Stomach (tissue), 9 donors: ENCODE data around the gene SPSB3. TPM values are rescaled to one million over a fixed set of nuclear protein-coding genes. Genes with fewer than 3 reads are reported as not detected.
A peak's percentile ranks its signal among the peaks of the same experiment; 100 is the strongest.

Experiments used
- DNase-seq, 2 donors: peaks; one replicate each; pipeline versions ENCODE4 v3.0.0 to v3.0.0-alpha.2; 2013 to 2019
- H3K27ac ChIP-seq, 5 donors: fragments of 200-600 bp in 4 of 5; sonication (generic) in 4 of 5; one replicate each; pipeline ENCODE4 v1.5.1; 2013 to 2019; ENCODE audit warnings: mild to moderate bottlenecking in 1 of 5, moderate library complexity in 1 of 5
- H3K27me3 ChIP-seq, 3 donors: fragments of 200-600 bp; sonication (generic); one replicate each; pipeline ENCODE4 v1.5.1; 2017 to 2019; ENCODE audit warnings: mixed run types in 1 of 3
- H3K36me3 ChIP-seq, 4 donors: fragments of 200-600 bp; sonication (generic); 1 replicate in 3 of 4; 2 replicates in 1 of 4; pipeline ENCODE4 v1.5.1; 2016 to 2019
- H3K4me1 ChIP-seq, 4 donors: fragments of 200-600 bp; sonication (generic); one replicate each; pipeline ENCODE4 v1.5.1; 2016 to 2019
- H3K4me3 ChIP-seq, 4 donors: fragments of 200-600 bp; sonication (generic) in 3 of 4; one replicate each; pipeline ENCODE4 v1.5.1; 2016 to 2019; ENCODE audit warnings: mild to moderate bottlenecking in 1 of 4
- H3K9me3 ChIP-seq, 4 donors: fragments of 200-600 bp; sonication (generic); one replicate each; pipeline ENCODE4 v1.5.1; 2016 to 2019
- EP300 ChIP-seq: sonication (generic); formaldehyde crosslinking; IDR thresholded peaks from one replicate; pipeline ENCODE4 v1.6.1; 2017; ENCODE audit warnings: antibody characterized with exemption
- POLR2A ChIP-seq, 4 donors: fragments of 450-650 bp; IDR thresholded peaks; one replicate each; pipeline ENCODE4 v1.6.1; 2016; ENCODE audit warnings: antibody characterized with exemption in 4 of 4, control low read depth in 2 of 4, mild to moderate bottlenecking in 1 of 4, moderate library complexity in 1 of 4
- POLR2AphosphoS5 ChIP-seq, 3 donors: sonication (generic); formaldehyde crosslinking; IDR thresholded peaks; one replicate each; pipeline ENCODE4 v1.6.1; 2016; ENCODE audit warnings: antibody characterized with exemption in 3 of 3
- WGBS, 5 donors: extraction: QIAGEN DNeasy Blood & Tissue Kit in 3 of 5; methylation state at CpG; one replicate each; pipeline versions ENCODE4 v1.1.5 to v1.1.7; 2013 to 2018; 5-methylcytosine and 5-hydroxymethylcytosine counted together
- intact Hi-C: fragments of 100-400 bp; cut with DNase I; formaldehyde crosslinking; loops from one replicate; pipeline ENCODE4 v1.15.1; 2023; ENCODE audit warnings: low total_unique reads
- polyA plus RNA-seq, 3 donors: library from polyadenylated mRNA; stranded (reverse); fragments of 200-250 nt; gene quantifications; one replicate each; pipeline ENCODE4 v1.2.3, GENCODE V29; 2013
- total RNA-seq, 5 donors: library from RNA; depleted of rRNA; stranded (reverse); fragments of >200 nt; gene quantifications; one replicate each; pipeline versions ENCODE4 v1.1.0 to v1.2.3, GENCODE V29; 2014 to 2016
- TF ChIP-seq, protein P1 (sequence below), 7 experiments: fragments of 450-650 bp in 4 of 7; fragments of 200-600 bp in 3 of 7; sonication (generic) in 3 of 7; IDR thresholded peaks; one replicate each; pipeline ENCODE4 v1.5.1; 2016 to 2019; ENCODE audit warnings: antibody characterized with exemption in 7 of 7, control low read depth in 2 of 7, mild to moderate bottlenecking in 1 of 7
- donor health status: healthy with polysubstance abuse.
- donor health status: Bipolar disorder and iron deficiency.
- donor health status: healthy.

SPSB3 gene
- total and polyA plus RNA-seq, 8 donors, result 22.2 to 186 (median 73.8) TPM

DNA sequence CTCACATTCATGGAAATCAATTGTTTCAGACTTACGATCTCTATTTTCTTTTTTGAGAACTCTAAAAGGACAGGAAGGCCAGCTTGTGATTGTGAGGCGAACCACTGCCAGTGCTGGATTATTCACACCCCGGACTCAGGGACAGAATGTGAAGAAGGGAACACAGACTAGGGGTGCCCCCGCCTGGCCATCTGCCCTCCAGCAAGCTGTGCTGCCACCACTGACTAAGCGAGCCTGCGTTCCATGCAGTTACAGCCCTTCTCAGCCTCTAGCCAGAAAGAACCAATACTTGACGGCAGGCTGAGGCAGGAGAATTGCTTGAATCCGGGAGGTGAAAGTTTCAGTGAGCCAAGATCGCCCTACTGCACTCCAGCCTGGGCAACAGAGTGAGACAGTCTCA is 41.5 kb upstream of the SPSB3 start:
- no peak for TF ChIP-seq POLR2AphosphoS5 (IDR thresholded peaks at IDR 0.05)
- TF ChIP-seq EP300, result no peak
- TF ChIP-seq, protein P1, sequence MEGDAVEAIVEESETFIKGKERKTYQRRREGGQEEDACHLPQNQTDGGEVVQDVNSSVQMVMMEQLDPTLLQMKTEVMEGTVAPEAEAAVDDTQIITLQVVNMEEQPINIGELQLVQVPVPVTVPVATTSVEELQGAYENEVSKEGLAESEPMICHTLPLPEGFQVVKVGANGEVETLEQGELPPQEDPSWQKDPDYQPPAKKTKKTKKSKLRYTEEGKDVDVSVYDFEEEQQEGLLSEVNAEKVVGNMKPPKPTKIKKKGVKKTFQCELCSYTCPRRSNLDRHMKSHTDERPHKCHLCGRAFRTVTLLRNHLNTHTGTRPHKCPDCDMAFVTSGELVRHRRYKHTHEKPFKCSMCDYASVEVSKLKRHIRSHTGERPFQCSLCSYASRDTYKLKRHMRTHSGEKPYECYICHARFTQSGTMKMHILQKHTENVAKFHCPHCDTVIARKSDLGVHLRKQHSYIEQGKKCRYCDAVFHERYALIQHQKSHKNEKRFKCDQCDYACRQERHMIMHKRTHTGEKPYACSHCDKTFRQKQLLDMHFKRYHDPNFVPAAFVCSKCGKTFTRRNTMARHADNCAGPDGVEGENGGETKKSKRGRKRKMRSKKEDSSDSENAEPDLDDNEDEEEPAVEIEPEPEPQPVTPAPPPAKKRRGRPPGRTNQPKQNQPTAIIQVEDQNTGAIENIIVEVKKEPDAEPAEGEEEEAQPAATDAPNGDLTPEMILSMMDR (IDR thresholded peaks at IDR 0.05), result no peak
- TF ChIP-seq POLR2A (IDR thresholded peaks at IDR 0.05), result no peak
- Histone ChIP-seq H3K4me3 (no peak overlapping the region), H3K36me3 (peaks cover 16 to 43% (median 42%) of the 10 kb centered on the region in 4 donors), H3K9me3 (no peaks in the 10 kb centered on the region), H3K27me3 (no peaks in the 10 kb centered on the region), H3K4me1 (peaks cover 20 to 46% (median 40%) of the 10 kb centered on the region in 4 donors), H3K27ac (no peak overlapping the region)
- WGBS, 5 donors, result 38 to 51% (median 42%) methylated on average over 9 of the region's 9 CpGs
- intact Hi-C loops, result no loop called here
- DNase-seq, result peak; percentile 55 to 83

DNA sequence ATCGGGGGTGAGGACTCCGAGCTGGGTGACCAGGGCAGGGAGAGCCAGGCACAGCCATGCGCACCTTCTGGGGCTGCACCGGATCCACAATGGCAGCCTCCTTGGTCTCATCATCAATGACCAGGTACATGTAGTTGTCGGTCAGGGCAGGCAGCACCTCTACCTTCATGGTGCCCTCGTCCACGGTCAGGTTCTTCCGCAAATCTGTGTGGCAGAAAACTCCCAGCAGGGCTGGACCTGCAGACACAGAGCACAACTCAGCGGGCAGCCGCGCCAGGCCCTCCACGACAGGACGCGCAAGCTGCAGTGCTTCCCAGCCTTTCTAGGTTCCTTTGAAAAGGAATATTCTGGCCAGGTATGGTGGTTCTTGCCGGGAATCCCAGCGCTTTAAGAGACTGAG is 40.4 kb upstream of the SPSB3 start:
- Histone ChIP-seq H3K27me3 (no peaks in the 10 kb centered on the region), H3K4me3 (no peak overlapping the region), H3K36me3 (peaks cover 19 to 53% (median 52%) of the 10 kb centered on the region in 4 donors), H3K9me3 (no peaks in the 10 kb centered on the region), H3K27ac (no peak overlapping the region), H3K4me1 (peaks cover 13 to 35% (median 30%) of the 10 kb centered on the region in 4 donors)
- intact Hi-C loops, result no loop called here
- DNase-seq, result no peak
- 91 to 95% (median 94%) methylated on average over 16 of the region's 16 CpGs for WGBS, 5 donors
- TF ChIP-seq, protein P1 (IDR thresholded peaks at IDR 0.05), result no peak
- TF ChIP-seq POLR2A (IDR thresholded peaks at IDR 0.05), result no peak
- no peak for TF ChIP-seq POLR2AphosphoS5 (IDR thresholded peaks at IDR 0.05)
- TF ChIP-seq EP300, result no peak

DNA sequence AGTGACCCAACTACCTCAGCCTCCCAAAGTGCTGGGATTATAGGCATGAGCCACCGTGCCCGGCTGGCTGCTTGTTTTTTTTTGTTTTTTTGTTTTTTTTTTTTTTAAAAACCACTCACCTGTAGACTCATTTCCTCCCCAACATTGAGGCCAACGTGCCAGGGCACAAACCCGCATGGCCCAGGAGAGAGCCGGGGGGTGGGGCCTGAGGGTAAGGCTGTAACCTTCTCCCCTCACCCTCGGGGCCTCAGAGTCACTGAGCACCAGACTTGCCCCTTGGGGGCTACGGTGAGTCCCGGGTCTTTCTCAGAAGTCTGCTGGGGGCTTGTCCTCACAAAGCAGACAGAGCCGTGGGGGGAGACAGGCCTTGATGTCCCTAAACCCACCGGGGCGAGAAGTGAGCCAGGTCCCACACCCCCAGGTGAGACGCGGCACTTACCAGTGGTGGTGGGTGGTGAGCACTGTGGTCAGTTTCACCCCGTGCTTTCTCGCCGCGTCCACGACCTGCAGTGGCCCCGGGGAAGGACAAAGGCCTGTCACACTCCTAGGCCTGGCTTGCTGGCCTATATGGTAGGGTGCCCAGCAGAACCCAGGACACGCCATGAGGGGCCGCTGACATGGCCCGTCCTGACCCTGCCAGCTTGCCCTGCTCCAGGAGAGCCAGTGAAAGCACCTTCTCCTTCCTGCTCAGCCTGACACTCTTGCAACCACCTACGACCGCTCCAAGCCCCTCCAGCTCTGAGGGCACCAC is 39.7 kb upstream of the SPSB3 start:
- H3K36me3 ChIP-seq, result peaks cover 20 to 60% (median 60%) of the 10 kb centered on the region in 4 donors
- H3K4me3 ChIP-seq, result no peak overlapping the region
- DNase-seq, result no peak
- intact Hi-C loops, result no loop called here
- peaks cover 10 to 28% (median 25%) of the 10 kb centered on the region in 4 donors for H3K4me1 ChIP-seq
- H3K27me3 ChIP-seq, result no peaks in the 10 kb centered on the region
- no peak overlapping the region for H3K27ac ChIP-seq
- no peak for TF ChIP-seq POLR2AphosphoS5 (IDR thresholded peaks at IDR 0.05)
- TF ChIP-seq, protein P1 (IDR thresholded peaks at IDR 0.05), result no peak
- no peak for TF ChIP-seq EP300
- TF ChIP-seq POLR2A (IDR thresholded peaks at IDR 0.05), result no peak
- no peaks in the 10 kb centered on the region for H3K9me3 ChIP-seq
- 90 to 92% (median 92%) methylated on average over 21 to 24 of the region's 24 CpGs for WGBS, 5 donors

DNA sequence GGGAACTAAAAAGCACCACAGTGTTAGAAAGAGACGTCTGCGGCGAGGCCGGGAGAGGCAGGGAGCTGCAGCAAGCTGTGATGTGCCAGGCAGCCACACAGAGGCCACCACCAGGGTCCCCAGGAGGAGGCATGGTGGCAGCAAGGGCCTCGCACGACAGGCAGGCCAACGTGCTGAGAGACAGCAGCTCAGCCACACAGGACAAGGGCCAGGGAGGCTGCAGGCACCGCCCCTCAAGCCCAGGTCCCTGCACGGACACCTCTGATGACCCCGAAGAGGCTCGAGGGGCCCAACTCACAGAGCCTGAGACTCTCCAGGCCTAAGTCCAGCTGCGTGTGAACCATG is 38.5 kb upstream of the SPSB3 start:
- Histone ChIP-seq H3K27me3 (no peaks in the 10 kb centered on the region), H3K36me3 (peaks cover 29 to 72% (median 71%) of the 10 kb centered on the region in 4 donors), H3K9me3 (no peaks in the 10 kb centered on the region), H3K27ac (no peak overlapping the region), H3K4me1 (peaks cover 10 to 27% (median 24%) of the 10 kb centered on the region in 4 donors), H3K4me3 (no peak overlapping the region)
- 87 to 94% (median 91%) methylated on average over 7 to 12 of the region's 12 CpGs for WGBS, 5 donors
- no peak for DNase-seq
- TF ChIP-seq EP300, result no peak
- TF ChIP-seq POLR2A (IDR thresholded peaks at IDR 0.05), result no peak
- TF ChIP-seq, protein P1 (IDR thresholded peaks at IDR 0.05), result no peak
- no peak for TF ChIP-seq POLR2AphosphoS5 (IDR thresholded peaks at IDR 0.05)
- intact Hi-C loops, result no loop called here
